ENCODE measurements around the gene SSRP1. TPM values are rescaled to one million over a fixed set of nuclear protein-coding genes. Genes with fewer than 3 reads are reported as not detected.
A peak's percentile ranks its signal among the peaks of the same experiment; 100 is the strongest.

Gene SSRP1
- total RNA-seq, 1 donor from 2014 or later: 34.6 TPM

GRCh38 chr11:57327721-57328120 is 8.0 kb downstream of the SSRP1 start:
- H3K4me1 ChIP-seq: peaks cover 40% of the 10 kb centered on the region
- no peak for TF ChIP-seq CTCF (IDR thresholded peaks at IDR 0.05; ENCODE audit: borderline replicate concordance)
- no peaks in the 10 kb centered on the region for H3K27me3 ChIP-seq (ENCODE audit: low read depth)
- H3K4me3 ChIP-seq: no peak overlapping the region
- H3K27ac ChIP-seq (replicated peaks): peak overlapping the region; percentile 97
- intact Hi-C loops (cut with micrococcal nuclease): no loop called here
- DNase-seq: no peak
- H3K9me3 ChIP-seq (replicated peaks): no peaks in the 10 kb centered on the region
- H3K36me3 ChIP-seq: peaks cover 62% of the 10 kb centered on the region

- Histone ChIP-seq H3K9me3 (replicated peaks) (no peaks in the 10 kb centered on the region), H3K27me3 (ENCODE audit: low read depth) (no peaks in the 10 kb centered on the region), H3K27ac (replicated peaks) (peak overlapping the region; percentile 97), H3K36me3 (peaks cover 46% of the 10 kb centered on the region), H3K4me1 (peaks cover 59% of the 10 kb centered on the region), H3K4me3 (peak overlapping the region; percentile 86)
- peak; percentile 57 for DNase-seq
- TF ChIP-seq CTCF (IDR thresholded peaks at IDR 0.05; ENCODE audit: borderline replicate concordance): no peak
- intact Hi-C loops (cut with micrococcal nuclease): no loop called here
Measured at GRCh38 chr11:57325735-57326048, 10.0 kb downstream of the SSRP1 start.

GRCh38 chr11:57324886-57325734 is 10.6 kb downstream of the SSRP1 start, which contains the start of gene TNKS1BP1:
Gene TNKS1BP1 (minus strand): TSS chr11:57324952. CDS start chr11:57321885, 3,067 bp downstream.
- Histone ChIP-seq H3K36me3 (peaks cover 47% of the 10 kb centered on the region), H3K9me3 (replicated peaks) (no peaks in the 10 kb centered on the region), H3K27ac (replicated peaks) (peak within 1 kb of the TSS; percentile 97), H3K4me1 (peaks cover 65% of the 10 kb centered on the region), H3K4me3 (peak within 1 kb of the TSS; percentile 86), H3K27me3 (ENCODE audit: low read depth) (no peaks in the 10 kb centered on the region)
- peak; percentile 97 for DNase-seq
- intact Hi-C loops (cut with micrococcal nuclease): no loop called here
- TF ChIP-seq CTCF (IDR thresholded peaks at IDR 0.05; ENCODE audit: borderline replicate concordance): no peak

DNA sequence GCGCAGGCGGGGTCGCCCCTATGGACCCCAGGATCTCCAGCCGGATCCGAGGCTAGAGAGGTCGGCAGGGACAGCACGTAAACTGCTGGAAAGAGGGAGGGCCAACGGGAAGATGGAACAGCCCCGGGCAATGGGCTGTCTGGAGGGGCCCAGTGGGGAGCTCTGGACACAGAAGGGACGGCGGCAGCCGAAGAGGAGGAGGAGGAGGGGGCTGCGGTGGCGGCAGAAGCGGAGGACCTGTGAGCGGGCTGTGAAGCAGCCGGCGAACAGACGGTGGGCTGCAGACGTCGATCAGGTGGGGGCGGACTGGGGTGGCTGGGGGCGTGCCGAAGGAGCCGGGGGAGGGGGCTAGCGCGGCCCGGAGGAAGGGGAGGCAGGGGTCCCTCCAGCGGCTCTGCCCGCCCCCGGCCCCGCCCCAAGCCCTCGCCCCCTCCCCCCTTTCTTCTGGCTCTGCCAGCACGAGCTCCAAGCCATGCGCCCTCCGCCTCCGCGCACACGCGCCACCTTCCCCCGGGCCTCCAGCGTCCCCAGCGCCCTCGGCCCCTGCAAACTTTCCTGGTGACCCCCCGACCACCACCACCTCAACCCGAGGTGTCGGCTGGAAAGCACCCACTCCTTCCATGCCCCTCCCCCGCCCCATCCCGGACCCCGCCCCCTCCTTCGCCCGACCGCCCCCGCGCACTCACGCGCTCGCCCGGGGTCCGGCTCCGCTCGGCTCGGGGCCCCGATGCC is 11.4 kb downstream of the SSRP1 start:
- Histone ChIP-seq H3K4me3 (peak overlapping the region; percentile 86), H3K36me3 (peaks cover 47% of the 10 kb centered on the region), H3K27ac (replicated peaks) (peak overlapping the region; percentile 97), H3K27me3 (ENCODE audit: low read depth) (no peaks in the 10 kb centered on the region), H3K4me1 (peaks cover 73% of the 10 kb centered on the region), H3K9me3 (replicated peaks) (no peaks in the 10 kb centered on the region)
- no peak for TF ChIP-seq CTCF (IDR thresholded peaks at IDR 0.05; ENCODE audit: borderline replicate concordance)
- intact Hi-C loops (cut with micrococcal nuclease): no loop called here
- peak; percentile 53 for DNase-seq

DNA sequence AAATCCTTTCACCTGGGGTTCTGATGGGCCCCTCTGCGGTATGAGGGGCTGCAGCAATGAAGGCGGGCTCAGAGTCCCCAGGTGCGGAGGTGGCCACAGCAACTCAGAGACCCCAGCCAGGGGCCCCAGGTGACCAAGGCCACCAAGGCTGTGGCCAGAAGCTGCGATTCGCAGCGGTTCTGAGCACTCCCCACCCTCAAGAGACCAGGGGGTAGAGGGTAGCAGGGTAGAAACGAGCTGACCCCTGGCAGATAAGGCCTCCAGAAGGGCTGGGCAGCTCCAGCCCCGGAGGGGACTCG is 11.9 kb downstream of the SSRP1 start:
- intact Hi-C loops (cut with micrococcal nuclease): no loop called here
- no peak for TF ChIP-seq CTCF (IDR thresholded peaks at IDR 0.05; ENCODE audit: borderline replicate concordance)
- no peak for DNase-seq
- Histone ChIP-seq H3K27me3 (ENCODE audit: low read depth) (no peaks in the 10 kb centered on the region), H3K27ac (replicated peaks) (peak overlapping the region; percentile 97), H3K4me1 (peaks cover 78% of the 10 kb centered on the region), H3K36me3 (peaks cover 47% of the 10 kb centered on the region), H3K9me3 (replicated peaks) (no peaks in the 10 kb centered on the region), H3K4me3 (peak overlapping the region; percentile 86)
